Activated T-cell treated with anti-CD3 and anti-CD28 coated beads, Interleukin-2, amount 50 U/mL, for 4 hours (primary cell): ENCODE measurements around the gene CTNNA2. TPM values are rescaled to one million over a fixed set of nuclear protein-coding genes. Genes with fewer than 3 reads are reported as not detected.

Experiments
- ATAC-seq, 2 donors: fragments of 200-7000 bp; cut with Tn5 transposase; one replicate each; pipeline ENCODE4 v1.10.0; 2021
- DNase-seq: peaks from one replicate; pipeline ENCODE4 v3.0.0-alpha.2; 2020
- H3K27me3 Mint-ChIP-seq: one replicate; pipeline ENCODE4 v1.8.0; 2021; ENCODE audit warnings: low read depth, mixed read lengths
- H3K36me3 Mint-ChIP-seq: one replicate; pipeline ENCODE4 v1.8.0; 2022; ENCODE audit warnings: mixed read lengths; ENCODE audit not compliant: insufficient read depth
- H3K4me1 Mint-ChIP-seq: one replicate; pipeline ENCODE4 v1.8.0; 2021; ENCODE audit warnings: low read depth, mixed read lengths
- H3K4me3 Mint-ChIP-seq: one replicate; pipeline ENCODE4 v1.8.0; 2021; ENCODE audit warnings: mild to moderate bottlenecking, moderate library complexity, mixed read lengths
- H3K9me3 Mint-ChIP-seq: one replicate; pipeline ENCODE4 v1.8.0; 2021; ENCODE audit warnings: mixed read lengths
- total RNA-seq, 3 donors: library from RNA; stranded (reverse); gene quantifications; one replicate each; pipeline ENCODE4 v1.2.1, GENCODE V29; 2021

CTNNA2 gene
- total RNA-seq, 3 donors from 2014 or later: 0.08 TPM; not detected in 2

GRCh38 chr2:79817288-79817687, 304.4 kb downstream of the CTNNA2 start:
- H3K36me3 Mint-ChIP-seq: no peaks in the 10 kb centered on the region
- peaks cover 18% of the 10 kb centered on the region for H3K9me3 Mint-ChIP-seq
- ATAC-seq: no peak
- no peaks in the 10 kb centered on the region for H3K4me1 Mint-ChIP-seq
- H3K27me3 Mint-ChIP-seq: no peaks in the 10 kb centered on the region
- no peak for DNase-seq
- H3K4me3 Mint-ChIP-seq: no peak overlapping the region

- Mint-ChIP-seq H3K36me3 (no peaks in the 10 kb centered on the region), H3K4me1 (no peaks in the 10 kb centered on the region), H3K4me3 (no peak overlapping the region), H3K27me3 (no peaks in the 10 kb centered on the region), H3K9me3 (peaks cover 17% of the 10 kb centered on the region)
- DNase-seq: no peak
- no peak for ATAC-seq
Measured at GRCh38 chr2:79820281-79820680, 307.4 kb downstream of the CTNNA2 start.

- Mint-ChIP-seq H3K27me3 (no peaks in the 10 kb centered on the region), H3K4me1 (no peaks in the 10 kb centered on the region), H3K4me3 (no peak overlapping the region), H3K9me3 (peaks cover 13% of the 10 kb centered on the region), H3K36me3 (no peaks in the 10 kb centered on the region)
- ATAC-seq (no peak), DNase-seq (no peak)
Measured at GRCh38 chr2:79822136-79822535, 309.3 kb downstream of the CTNNA2 start.

DNA sequence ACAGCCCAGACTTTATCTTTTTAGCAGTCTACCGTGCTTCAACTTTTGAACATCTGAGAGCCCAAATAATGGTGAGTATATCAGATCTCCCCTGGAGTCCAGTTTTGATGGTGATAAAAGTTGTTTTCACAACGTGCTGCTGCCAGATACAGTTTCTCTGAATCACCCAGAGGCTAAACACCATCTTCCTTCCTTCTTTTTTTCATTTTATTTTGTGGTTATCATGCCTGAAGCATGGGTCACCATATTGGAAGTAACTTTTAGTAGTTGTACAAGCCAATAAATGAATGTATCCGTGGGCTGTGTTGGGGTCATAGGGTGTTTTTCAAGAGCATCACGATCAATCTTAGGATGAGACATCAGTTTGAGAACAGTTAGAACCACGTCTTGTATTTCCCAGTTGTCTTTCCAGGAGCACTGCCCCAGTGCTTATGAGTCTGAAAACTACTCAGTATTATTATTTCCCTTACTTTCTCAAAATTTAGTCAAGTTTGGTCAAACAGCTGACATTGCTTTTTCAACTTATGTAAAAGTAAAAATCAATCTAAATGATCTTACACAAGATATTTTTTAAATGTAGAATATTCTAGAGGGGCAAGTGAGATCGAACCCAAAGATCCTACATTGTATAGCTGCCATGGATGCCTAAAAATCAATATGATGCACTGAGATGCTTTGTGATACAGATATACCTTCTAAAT, 311.4 kb downstream of the CTNNA2 start:
- Mint-ChIP-seq H3K36me3 (no peaks in the 10 kb centered on the region), H3K27me3 (no peaks in the 10 kb centered on the region), H3K4me3 (no peak overlapping the region), H3K4me1 (no peaks in the 10 kb centered on the region), H3K9me3 (peaks cover 11% of the 10 kb centered on the region)
- DNase-seq: no peak
- ATAC-seq: no peak

- no peak for DNase-seq
- ATAC-seq: no peak
- Mint-ChIP-seq H3K36me3 (no peaks in the 10 kb centered on the region), H3K4me1 (no peaks in the 10 kb centered on the region), H3K4me3 (no peak overlapping the region), H3K27me3 (no peaks in the 10 kb centered on the region), H3K9me3 (peaks cover 10% of the 10 kb centered on the region)
Measured at GRCh38 chr2:79827881-79828280, 315.0 kb downstream of the CTNNA2 start.

DNA sequence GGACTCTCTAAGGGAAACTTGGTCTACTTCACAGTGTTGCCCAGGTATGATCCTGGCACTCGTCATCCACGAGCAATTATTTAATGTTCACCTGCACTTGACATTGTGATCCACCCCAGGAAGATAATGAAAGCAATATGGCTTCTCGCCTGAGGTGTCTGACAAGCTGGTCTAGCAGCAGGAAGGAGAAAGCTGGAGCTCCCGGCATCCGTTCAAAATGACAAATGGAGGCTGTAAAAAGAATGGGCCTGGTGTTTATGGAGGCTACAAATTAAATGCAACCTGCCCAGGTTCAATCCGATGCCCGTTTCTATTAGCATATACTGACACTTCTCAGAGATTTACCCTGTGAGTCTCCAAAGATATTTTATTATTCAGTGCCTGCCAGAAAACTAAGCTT, 317.6 kb downstream of the CTNNA2 start:
- Mint-ChIP-seq H3K9me3 (peaks cover 5% of the 10 kb centered on the region), H3K36me3 (no peaks in the 10 kb centered on the region), H3K4me3 (no peak overlapping the region), H3K27me3 (no peaks in the 10 kb centered on the region), H3K4me1 (no peaks in the 10 kb centered on the region)
- DNase-seq: no peak
- no peak for ATAC-seq

GRCh38 chr2:79831961-79832360, 319.1 kb downstream of the CTNNA2 start:
- no peak overlapping the region for H3K4me3 Mint-ChIP-seq
- H3K4me1 Mint-ChIP-seq: no peaks in the 10 kb centered on the region
- DNase-seq (no peak), ATAC-seq (no peak)
- no peaks in the 10 kb centered on the region for H3K36me3 Mint-ChIP-seq
- no peaks in the 10 kb centered on the region for H3K27me3 Mint-ChIP-seq
- H3K9me3 Mint-ChIP-seq: peaks cover 13% of the 10 kb centered on the region

DNA sequence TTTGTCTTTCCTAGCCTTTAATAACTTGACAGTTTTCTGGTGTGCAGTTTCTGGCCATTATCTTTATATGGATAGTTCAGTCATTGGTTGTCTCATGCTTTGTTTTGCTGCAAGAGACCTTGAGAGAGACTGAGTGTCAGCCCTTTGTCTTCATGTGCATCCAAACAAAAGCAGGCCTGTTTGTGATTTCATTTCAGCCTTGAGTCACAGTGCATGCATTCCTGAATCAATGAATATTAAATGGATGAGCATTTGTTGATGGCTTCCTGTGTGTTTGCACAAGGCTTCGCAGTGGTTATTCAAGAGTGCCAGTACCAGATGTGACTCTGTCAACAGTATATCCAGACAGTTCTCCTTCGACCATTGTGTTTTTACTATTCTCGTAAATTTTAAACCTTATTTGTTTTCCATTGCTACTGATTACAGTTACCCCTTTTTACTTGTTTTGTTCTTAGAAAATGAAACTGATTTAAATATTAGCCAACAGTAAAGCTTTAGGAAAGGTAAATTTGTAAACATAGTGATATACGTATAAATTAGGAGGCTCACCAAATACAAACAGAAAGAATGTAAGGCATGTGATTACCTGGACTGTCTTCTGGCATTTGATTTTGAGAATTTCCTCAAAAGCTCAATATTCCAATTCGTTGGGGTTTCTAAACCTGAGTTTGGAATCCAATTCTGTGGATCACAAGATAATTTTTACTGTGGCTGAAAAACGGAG, 319.8 kb downstream of the CTNNA2 start:
- Mint-ChIP-seq H3K4me3 (no peak overlapping the region), H3K27me3 (no peaks in the 10 kb centered on the region), H3K4me1 (no peaks in the 10 kb centered on the region), H3K9me3 (peaks cover 13% of the 10 kb centered on the region), H3K36me3 (no peaks in the 10 kb centered on the region)
- no peak for ATAC-seq
- DNase-seq: no peak

GRCh38 chr2:79833235-79833878, 320.5 kb downstream of the CTNNA2 start:
- ATAC-seq (no peak), DNase-seq (no peak)
- H3K4me1 Mint-ChIP-seq: no peaks in the 10 kb centered on the region
- peaks cover 13% of the 10 kb centered on the region for H3K9me3 Mint-ChIP-seq
- no peak overlapping the region for H3K4me3 Mint-ChIP-seq
- H3K27me3 Mint-ChIP-seq: no peaks in the 10 kb centered on the region
- no peaks in the 10 kb centered on the region for H3K36me3 Mint-ChIP-seq

GRCh38 chr2:79835911-79836310, 323.1 kb downstream of the CTNNA2 start:
- Mint-ChIP-seq H3K4me1 (no peaks in the 10 kb centered on the region), H3K36me3 (no peaks in the 10 kb centered on the region), H3K27me3 (no peaks in the 10 kb centered on the region), H3K4me3 (no peak overlapping the region), H3K9me3 (peaks cover 8% of the 10 kb centered on the region)
- ATAC-seq: no peak
- no peak for DNase-seq

- Mint-ChIP-seq H3K4me1 (no peaks in the 10 kb centered on the region), H3K36me3 (no peaks in the 10 kb centered on the region), H3K27me3 (no peaks in the 10 kb centered on the region), H3K4me3 (no peak overlapping the region), H3K9me3 (no peaks in the 10 kb centered on the region)
- DNase-seq: no peak
- ATAC-seq: no peak
Measured at GRCh38 chr2:79844011-79844410, 331.2 kb downstream of the CTNNA2 start.

DNA sequence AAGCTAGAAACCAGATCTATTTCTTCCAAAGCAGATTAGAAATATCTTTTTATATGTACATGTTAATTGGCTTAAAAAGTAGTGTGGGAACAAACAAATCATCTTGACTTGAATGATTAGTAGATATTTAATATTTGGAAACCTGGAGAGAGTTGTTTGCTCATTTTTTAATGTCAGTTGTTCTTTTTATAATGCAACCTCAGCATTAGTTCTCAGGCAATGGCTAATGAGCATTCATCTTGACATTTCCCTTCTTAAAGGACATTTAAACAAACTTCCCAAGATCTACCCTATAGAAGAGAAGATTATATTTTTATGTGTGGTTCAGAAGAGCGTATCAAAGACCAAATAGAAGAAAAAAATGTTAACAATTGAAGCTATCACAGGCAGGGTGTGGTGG, 334.0 kb downstream of the CTNNA2 start:
- Mint-ChIP-seq H3K4me1 (no peaks in the 10 kb centered on the region), H3K27me3 (no peaks in the 10 kb centered on the region), H3K4me3 (no peak overlapping the region), H3K36me3 (no peaks in the 10 kb centered on the region), H3K9me3 (peaks cover 2% of the 10 kb centered on the region)
- DNase-seq: no peak
- ATAC-seq: no peak

DNA sequence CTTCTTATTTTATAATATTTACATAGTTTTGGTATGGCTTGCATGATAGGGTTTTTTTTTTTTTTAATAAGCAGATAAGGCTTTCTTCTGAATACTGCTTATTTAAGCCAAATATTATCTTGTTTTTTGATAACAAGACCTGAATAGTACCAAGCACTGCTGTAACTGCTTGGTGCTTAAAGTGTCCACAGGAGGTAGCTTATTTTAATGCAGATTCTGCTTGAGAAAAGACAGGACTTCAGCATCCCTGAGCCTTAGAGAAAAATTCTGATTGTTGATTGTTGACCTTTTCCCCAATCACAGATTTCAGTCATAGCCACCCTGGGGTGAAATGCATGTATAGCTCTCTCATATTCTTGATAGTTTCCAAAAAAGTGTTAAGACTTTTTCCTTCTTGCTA, 336.4 kb downstream of the CTNNA2 start:
- Mint-ChIP-seq H3K36me3 (no peaks in the 10 kb centered on the region), H3K9me3 (peaks cover 2% of the 10 kb centered on the region), H3K4me1 (no peaks in the 10 kb centered on the region), H3K4me3 (no peak overlapping the region), H3K27me3 (no peaks in the 10 kb centered on the region)
- ATAC-seq (no peak), DNase-seq (no peak)

DNA sequence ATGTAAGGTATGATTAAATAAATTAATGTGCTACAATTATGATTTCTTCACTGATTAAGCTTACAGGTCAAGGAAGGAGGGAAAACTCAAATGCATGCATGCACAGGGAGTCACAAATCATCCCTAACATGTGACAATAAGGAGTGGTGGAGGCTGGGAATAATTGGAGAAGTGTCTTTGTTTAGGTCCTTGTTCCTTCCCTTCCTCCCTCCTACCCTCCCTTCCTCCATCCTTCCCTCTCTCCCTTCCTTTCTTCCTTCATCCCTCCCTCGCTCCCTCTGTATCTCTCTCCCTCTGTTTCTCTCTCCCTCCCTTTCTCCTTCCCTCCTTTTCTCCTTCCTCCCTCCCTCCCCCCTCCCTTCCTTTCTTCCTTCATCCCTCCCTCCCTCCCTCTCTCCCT, 337.1 kb downstream of the CTNNA2 start:
- H3K9me3 Mint-ChIP-seq: peaks cover 5% of the 10 kb centered on the region
- H3K36me3 Mint-ChIP-seq: no peaks in the 10 kb centered on the region
- DNase-seq: no peak
- no peak overlapping the region for H3K4me3 Mint-ChIP-seq
- H3K4me1 Mint-ChIP-seq: no peaks in the 10 kb centered on the region
- ATAC-seq: no peak
- no peaks in the 10 kb centered on the region for H3K27me3 Mint-ChIP-seq

GRCh38 chr2:79850912-79851311, 338.1 kb downstream of the CTNNA2 start:
- Mint-ChIP-seq H3K4me1 (no peaks in the 10 kb centered on the region), H3K4me3 (no peak overlapping the region), H3K9me3 (peaks cover 8% of the 10 kb centered on the region), H3K27me3 (no peaks in the 10 kb centered on the region), H3K36me3 (no peaks in the 10 kb centered on the region)
- DNase-seq (no peak), ATAC-seq (no peak)
